BLaER1 treated with 17β-estradiol and CSF1 and Interleukin-3, amounts not matched to agents 10 nM and 100 nM (cell line): ENCODE results near the gene SHOX.

Experiments
- H3K27ac ChIP-seq, 11 experiments: shearing (Covaris generic); formaldehyde crosslinking; 2 replicates each; pipeline ENCODE4 v1.8.1; 2022
- H3K27me3 ChIP-seq, 11 experiments: shearing (Covaris generic); formaldehyde crosslinking; 2 replicates each; pipeline ENCODE4 v1.8.1; 2022
- H3K36me3 ChIP-seq, 11 experiments: shearing (Covaris generic); formaldehyde crosslinking; 2 replicates each; pipeline ENCODE4 v1.8.1; 2022
- H3K4me1 ChIP-seq, 10 experiments: shearing (Covaris generic); formaldehyde crosslinking; 2 replicates each; pipeline ENCODE4 v1.8.1; 2022
- H3K4me2 ChIP-seq, 11 experiments: shearing (Covaris generic); formaldehyde crosslinking; 2 replicates each; pipeline ENCODE4 v1.8.1; 2022
- H3K4me3 ChIP-seq, 10 experiments: shearing (Covaris generic); formaldehyde crosslinking; 2 replicates each; pipeline ENCODE4 v1.8.1; 2022
- H3K9ac ChIP-seq, 11 experiments: shearing (Covaris generic); formaldehyde crosslinking; 2 replicates each; pipeline ENCODE4 v1.8.1; 2022
- H3K9me3 ChIP-seq, 11 experiments: shearing (Covaris generic); formaldehyde crosslinking; replicated peaks in 1 of 11; 2 replicates each; pipeline ENCODE4 v1.8.1; 2022
- H4K20me1 ChIP-seq, 11 experiments: shearing (Covaris generic); formaldehyde crosslinking; 2 replicates each; pipeline ENCODE4 v1.8.1; 2022
- Cebpa-rat ChIP-seq, 11 experiments: shearing (Covaris generic); IDR thresholded peaks; 2 replicates each; pipeline ENCODE4 v1.8.1; 2022

SHOX gene

DNA sequence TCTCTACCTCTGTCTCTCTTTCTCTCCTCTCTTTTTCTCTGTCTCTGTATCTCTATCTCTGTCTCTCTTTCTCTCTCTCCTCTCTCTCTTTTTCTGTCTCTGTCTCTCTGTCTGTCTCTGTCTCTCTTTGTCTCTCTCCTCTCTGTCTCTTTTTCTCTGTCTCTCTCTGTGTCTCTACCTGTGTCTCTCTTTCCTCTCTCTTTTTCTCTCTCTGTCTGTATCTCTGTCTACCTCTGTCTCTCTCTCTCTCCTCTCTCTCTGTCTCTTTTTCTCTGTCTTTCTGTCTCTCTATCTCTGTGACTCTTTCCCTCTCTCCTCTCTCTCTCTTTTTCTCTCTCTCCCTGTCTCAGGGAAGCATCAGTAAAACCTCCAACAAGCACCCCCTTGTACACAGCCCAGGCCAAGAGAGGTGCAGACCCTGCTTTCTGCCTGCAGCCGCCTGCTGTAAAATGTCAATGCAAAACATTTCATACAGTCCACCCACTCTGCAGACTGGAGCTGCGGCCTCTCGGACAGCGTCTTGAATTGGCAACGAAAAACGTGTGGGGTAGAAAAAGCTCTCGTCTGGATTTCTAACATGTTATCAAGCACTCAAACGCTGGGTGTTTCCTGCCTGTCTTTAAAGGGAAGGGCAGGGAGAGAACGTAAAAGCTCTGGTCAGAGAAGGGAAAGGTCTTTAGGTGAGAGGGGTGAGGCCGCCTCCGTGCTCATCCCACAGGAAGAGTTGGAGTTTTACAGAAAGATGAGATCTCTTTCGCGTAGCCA, 3.7 kb upstream of the SHOX start:
- no peak for TF ChIP-seq Cebpa-rat (IDR thresholded peaks at IDR 0.05)
- peaks cover 0 to 9% (median 0%) of the 10 kb centered on the region in 11 experiments; a peak in 6 of 22 replicates for H4K20me1 ChIP-seq

DNA sequence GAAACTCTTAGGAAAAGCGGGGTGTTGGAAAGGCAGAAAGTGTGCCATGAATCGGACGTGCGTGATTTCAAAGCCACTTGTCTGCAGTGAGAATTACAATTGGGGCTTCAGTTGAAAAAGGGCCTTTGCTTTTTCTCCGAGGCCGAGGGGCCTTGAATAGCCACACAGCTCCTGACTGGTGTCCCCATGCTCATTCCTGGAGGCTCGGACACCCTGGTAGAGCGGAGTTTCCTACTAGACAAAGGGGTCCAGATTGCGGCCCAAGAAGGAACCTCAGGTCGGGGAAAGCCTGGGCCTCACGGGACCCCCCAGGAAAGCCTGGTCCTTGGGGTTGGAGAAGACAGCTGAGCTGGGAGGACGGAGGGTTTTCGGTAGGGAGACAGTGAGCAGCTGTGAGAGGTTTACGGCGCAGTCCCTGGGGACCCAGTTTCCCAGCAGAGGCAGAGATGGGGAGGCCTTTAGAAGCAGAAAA, 3.0 kb upstream of the SHOX start:
- peaks cover 0 to 12% (median 9%) of the 10 kb centered on the region in 10 experiments; a peak in 13 of 20 replicates for H3K4me1 ChIP-seq
- no peaks in the 10 kb centered on the region for H3K36me3 ChIP-seq
- H3K9me3 ChIP-seq = peaks cover 21 to 43% (median 35%) of the 10 kb centered on the region in 11 experiments
- TF ChIP-seq Cebpa-rat (IDR thresholded peaks at IDR 0.05) = no peak
- peaks cover 80 to 93% (median 88%) of the 10 kb centered on the region in 11 experiments for H3K27me3 ChIP-seq
- H3K4me3 ChIP-seq = no peak overlapping the region
- H3K4me2 ChIP-seq = peak overlapping the region in 9 of 11 experiments; percentile 21 to 66 (median 39); a peak in 14 of 22 replicates
- no peak overlapping the region; a peak in 1 of 22 replicates for H3K9ac ChIP-seq
- peaks cover 0 to 9% (median 0%) of the 10 kb centered on the region in 11 experiments; a peak in 6 of 22 replicates for H4K20me1 ChIP-seq
- no peak overlapping the region for H3K27ac ChIP-seq

More for the DNA sequence above, 3.7 kb upstream of the SHOX start:
- H3K4me1 ChIP-seq = peaks cover 0 to 12% (median 9%) of the 10 kb centered on the region in 10 experiments; a peak in 13 of 20 replicates
- H3K36me3 ChIP-seq = no peaks in the 10 kb centered on the region
- H3K4me3 ChIP-seq = no peak overlapping the region
- H3K4me2 ChIP-seq = peak overlapping the region in 8 of 11 experiments; percentile 21 to 66 (median 48); a peak in 12 of 22 replicates
- H3K27me3 ChIP-seq = peaks cover 80 to 93% (median 88%) of the 10 kb centered on the region in 11 experiments
- peaks cover 21 to 37% (median 29%) of the 10 kb centered on the region in 11 experiments for H3K9me3 ChIP-seq
- H3K27ac ChIP-seq = no peak overlapping the region
- no peak overlapping the region for H3K9ac ChIP-seq

DNA sequence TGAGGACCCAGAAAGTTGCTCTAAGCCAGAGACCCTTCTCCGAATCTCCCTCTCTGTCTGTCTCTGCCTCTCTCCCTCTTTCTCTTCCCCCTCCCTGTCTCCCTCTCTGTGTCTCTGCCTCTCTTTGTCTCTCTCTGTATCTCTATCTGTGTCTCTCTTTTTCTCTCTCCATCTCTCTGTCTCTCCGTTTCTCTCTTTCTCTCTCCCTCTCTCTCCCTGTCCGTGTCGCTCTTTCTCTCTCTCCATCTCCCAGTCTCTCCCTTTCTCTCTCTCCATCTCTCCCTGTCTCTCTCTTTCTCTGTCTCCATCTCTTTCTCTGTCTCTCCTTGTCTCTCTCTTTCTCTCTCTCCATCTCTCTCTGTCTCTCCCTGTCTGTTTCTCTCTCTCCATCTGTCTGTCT, 2.6 kb upstream of the SHOX start:
- Histone ChIP-seq H3K4me1 (peaks cover 0 to 12% (median 9%) of the 10 kb centered on the region in 10 experiments; a peak in 13 of 20 replicates), H3K27me3 (peaks cover 80 to 93% (median 88%) of the 10 kb centered on the region in 11 experiments), H3K27ac (no peak overlapping the region), H3K4me3 (no peak overlapping the region), H3K4me2 (peak overlapping the region in 9 of 11 experiments; percentile 21 to 66 (median 39); a peak in 13 of 22 replicates), H4K20me1 (peaks cover 0 to 9% (median 0%) of the 10 kb centered on the region in 11 experiments; a peak in 7 of 22 replicates), H3K36me3 (no peaks in the 10 kb centered on the region), H3K9me3 (peaks cover 21 to 47% (median 38%) of the 10 kb centered on the region in 11 experiments), H3K9ac (no peak overlapping the region; a peak in 1 of 22 replicates)
- TF ChIP-seq Cebpa-rat (IDR thresholded peaks at IDR 0.05) = no peak

DNA sequence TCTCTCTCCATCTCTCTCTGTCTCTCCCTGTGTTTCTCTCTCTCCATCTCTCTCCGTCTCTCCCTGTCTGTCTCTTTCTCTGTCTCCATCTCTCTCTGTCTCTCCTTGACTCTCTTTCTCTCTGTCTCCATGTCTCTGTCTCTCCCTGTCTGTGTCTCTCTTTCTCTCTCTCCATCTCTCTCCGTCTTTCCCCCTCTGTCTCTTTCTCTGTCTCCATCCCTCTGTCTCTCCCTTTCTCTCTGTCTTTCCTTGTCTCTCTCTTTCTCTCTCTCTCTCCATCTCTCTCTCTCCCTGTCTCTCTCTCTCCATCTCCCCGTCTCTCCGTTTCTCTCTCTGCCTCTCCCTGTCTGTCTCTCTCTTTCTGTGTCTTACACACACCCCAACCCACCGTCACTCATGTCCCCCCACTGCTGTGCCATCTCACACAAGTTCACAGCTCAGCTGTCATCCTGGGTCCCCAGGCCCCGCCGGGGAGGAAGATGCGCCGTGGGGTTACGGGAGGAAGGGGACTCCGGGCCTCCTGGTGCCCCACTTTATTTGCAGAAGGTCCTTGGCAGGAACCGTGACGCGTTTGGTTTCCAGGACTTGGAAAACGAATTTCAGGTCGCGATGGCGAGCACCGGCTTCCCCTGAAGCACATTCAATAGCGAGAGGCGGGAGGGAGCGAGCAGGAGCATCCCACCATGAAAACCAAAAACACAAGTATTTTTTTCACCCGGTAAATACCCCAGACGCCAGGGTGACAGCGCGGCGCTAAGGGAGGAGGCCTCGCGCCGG, 1.2 kb upstream of the SHOX start:
- peaks cover 0 to 16% (median 4%) of the 10 kb centered on the region in 11 experiments; a peak in 7 of 22 replicates for H4K20me1 ChIP-seq
- no peak overlapping the region for H3K9ac ChIP-seq
- no peak overlapping the region for H3K4me2 ChIP-seq
- H3K4me3 ChIP-seq = no peak overlapping the region
- no peak for TF ChIP-seq Cebpa-rat (IDR thresholded peaks at IDR 0.05)
- H3K36me3 ChIP-seq = no peaks in the 10 kb centered on the region
- peaks cover 80 to 93% (median 88%) of the 10 kb centered on the region in 11 experiments for H3K27me3 ChIP-seq
- H3K9me3 ChIP-seq = peaks cover 22 to 49% (median 37%) of the 10 kb centered on the region in 11 experiments
- H3K4me1 ChIP-seq = peaks cover 0 to 12% (median 9%) of the 10 kb centered on the region in 10 experiments; a peak in 13 of 20 replicates
- H3K27ac ChIP-seq = no peak overlapping the region

DNA sequence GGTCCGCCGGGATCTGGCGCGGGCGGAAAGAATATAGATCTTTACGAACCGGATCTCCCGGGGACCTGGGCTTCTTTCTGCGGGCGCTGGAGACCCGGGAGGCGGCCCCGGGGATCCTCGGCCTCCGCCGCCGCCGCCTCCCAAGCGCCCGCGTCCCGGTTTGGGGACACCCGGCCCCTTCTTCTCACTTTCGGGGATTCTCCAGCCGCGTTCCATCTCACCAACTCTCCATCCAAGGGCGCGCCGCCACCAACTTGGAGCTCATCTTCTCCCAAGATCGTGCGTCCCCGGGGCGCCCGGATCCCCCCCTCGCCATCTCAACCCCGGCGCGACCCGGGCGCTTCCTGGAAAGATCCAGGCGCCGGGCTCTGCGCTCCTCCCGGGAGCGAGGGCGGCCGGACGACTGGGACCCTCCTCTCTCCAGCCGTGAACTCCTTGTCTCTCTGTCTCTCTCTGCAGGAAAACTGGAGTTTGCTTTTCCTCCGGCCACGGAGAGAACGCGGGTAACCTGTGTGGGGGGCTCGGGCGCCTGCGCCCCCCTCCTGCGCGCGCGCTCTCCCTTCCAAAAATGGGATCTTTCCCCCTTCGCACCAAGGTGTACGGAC, 482 bp upstream of the SHOX start:
- Histone ChIP-seq H3K9ac (no peak overlapping the region), H3K4me3 (no peak overlapping the region), H4K20me1 (peaks cover 0 to 20% (median 4%) of the 10 kb centered on the region in 11 experiments; a peak in 7 of 22 replicates), H3K9me3 (peaks cover 22 to 52% (median 41%) of the 10 kb centered on the region in 11 experiments), H3K36me3 (no peaks in the 10 kb centered on the region), H3K27me3 (peaks cover 84 to 96% (median 90%) of the 10 kb centered on the region in 11 experiments), H3K4me2 (no peak overlapping the region), H3K4me1 (peaks cover 0 to 12% (median 9%) of the 10 kb centered on the region in 10 experiments; a peak in 13 of 20 replicates), H3K27ac (no peak overlapping the region)
- no peak for TF ChIP-seq Cebpa-rat (IDR thresholded peaks at IDR 0.05)

DNA sequence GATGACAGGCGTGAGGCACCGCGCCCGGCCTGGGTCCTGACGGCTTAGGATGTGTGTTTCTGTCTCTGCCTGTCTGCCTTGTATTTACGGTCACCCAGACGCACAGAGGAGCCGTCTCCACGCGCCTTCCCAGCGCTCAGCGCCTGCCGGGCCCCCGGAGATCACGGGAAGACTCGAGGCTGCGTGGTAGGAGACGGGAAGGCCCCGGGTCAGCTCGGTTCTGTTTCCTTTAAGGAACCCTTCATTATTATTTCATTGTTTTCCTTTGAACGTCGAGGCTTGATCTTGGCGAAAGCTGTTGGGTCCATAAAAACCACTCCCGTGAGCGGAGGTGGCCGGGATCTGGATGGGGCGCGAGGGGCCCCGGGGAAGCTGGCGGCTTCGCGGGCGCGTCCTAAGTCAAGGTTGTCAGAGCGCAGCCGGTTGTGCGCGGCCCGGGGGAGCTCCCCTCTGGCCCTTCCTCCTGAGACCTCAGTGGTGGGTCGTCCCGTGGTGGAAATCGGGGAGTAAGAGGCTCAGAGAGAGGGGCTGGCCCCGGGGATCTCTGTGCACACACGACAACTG, 1.3 kb downstream of the SHOX start:
- peaks cover 0 to 12% (median 9%) of the 10 kb centered on the region in 10 experiments; a peak in 13 of 20 replicates for H3K4me1 ChIP-seq
- TF ChIP-seq Cebpa-rat (IDR thresholded peaks at IDR 0.05) = no peak
- no peaks in the 10 kb centered on the region for H3K36me3 ChIP-seq
- no peak overlapping the region for H3K4me3 ChIP-seq
- H4K20me1 ChIP-seq = peaks cover 0 to 26% (median 8%) of the 10 kb centered on the region in 11 experiments; a peak in 7 of 22 replicates
- H3K9ac ChIP-seq = no peak overlapping the region
- peaks cover 22 to 52% (median 41%) of the 10 kb centered on the region in 11 experiments for H3K9me3 ChIP-seq
- no peak overlapping the region for H3K4me2 ChIP-seq
- peaks cover 85 to 91% (median 90%) of the 10 kb centered on the region in 11 experiments for H3K27me3 ChIP-seq
- H3K27ac ChIP-seq = no peak overlapping the region

DNA sequence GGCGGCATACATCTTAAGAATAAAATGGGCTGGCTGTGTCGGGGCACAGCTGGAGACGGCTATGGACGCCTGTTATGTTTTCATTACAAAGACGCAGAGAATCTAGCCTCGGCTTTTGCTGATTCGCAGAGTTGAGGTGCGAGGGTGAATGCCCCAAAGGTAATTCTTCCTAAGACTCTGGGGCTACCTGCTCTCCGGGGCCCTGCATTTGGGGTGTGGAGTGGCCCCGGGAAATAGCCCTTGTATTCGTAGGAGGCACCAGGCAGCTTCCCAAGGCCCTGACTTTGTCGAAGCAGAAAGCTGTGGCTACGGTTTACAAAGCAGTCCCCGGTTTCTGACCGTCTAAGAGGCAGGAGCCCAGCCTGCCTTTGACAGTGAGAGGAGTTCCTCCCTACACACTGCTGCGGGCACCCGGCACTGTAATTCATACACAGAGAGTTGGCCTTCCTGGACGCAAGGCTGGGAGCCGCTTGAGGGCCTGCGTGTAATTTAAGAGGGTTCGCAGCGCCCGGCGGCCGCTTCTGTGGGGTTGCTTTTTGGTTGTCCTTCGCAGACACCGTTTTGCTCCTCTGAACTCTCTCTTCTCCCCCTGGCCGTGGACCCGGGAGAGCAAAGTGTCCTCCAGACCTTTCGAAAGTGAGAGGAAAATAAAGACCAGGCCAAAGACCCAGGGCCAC, 1.9 kb downstream of the SHOX start:
- H4K20me1 ChIP-seq = peaks cover 0 to 26% (median 10%) of the 10 kb centered on the region in 11 experiments; a peak in 7 of 22 replicates
- no peaks in the 10 kb centered on the region for H3K36me3 ChIP-seq
- H3K4me1 ChIP-seq = peaks cover 0 to 7% (median 5%) of the 10 kb centered on the region in 10 experiments; a peak in 13 of 20 replicates
- H3K27me3 ChIP-seq = peaks cover 85 to 91% (median 90%) of the 10 kb centered on the region in 11 experiments
- no peak for TF ChIP-seq Cebpa-rat (IDR thresholded peaks at IDR 0.05)
- H3K9me3 ChIP-seq = peaks cover 22 to 52% (median 44%) of the 10 kb centered on the region in 11 experiments
- no peak overlapping the region for H3K4me3 ChIP-seq
- no peak overlapping the region for H3K9ac ChIP-seq
- no peak overlapping the region for H3K4me2 ChIP-seq
- H3K27ac ChIP-seq = no peak overlapping the region
